Measurements from ENCODE around the gene PLAC1. TPM values are rescaled to one million over a fixed set of nuclear protein-coding genes. Genes with fewer than 3 reads are reported as not detected.

Gene PLAC1
- 0.37 and 0.41 TPM in 2 replicates for polyA plus RNA-seq (2013)

GRCh38 chrX:134658002-134658759 is at the start of gene PLAC1:
Gene PLAC1 (minus strand): TSS chrX:134658471. CDS start chrX:134566682, 91,789 bp downstream.
- Histone ChIP-seq H4K8ac (ENCODE audit: low read depth, low read length) (no peak within 1 kb of the TSS), H2BK120ac (ENCODE audit: insufficient read depth, low read length, poor library complexity) (peak within 1 kb of the TSS; percentile 51), H3K23ac (ENCODE audit: low read length) (no peak within 1 kb of the TSS), H3K4ac (ENCODE audit: low read depth, low read length) (no peak within 1 kb of the TSS), H3K27ac (ENCODE audit: low read depth, low read length) (no peak within 1 kb of the TSS), H3K4me1 (ENCODE audit: control insufficient read depth in 1 of 2, insufficient read depth in 2 of 2, low read length in 2 of 2) (peaks cover 2% of the 10 kb centered on the region in 2 experiments), H3K79me1 (ENCODE audit: low read length) (peaks cover 1% of the 10 kb centered on the region), H2AFZ (ENCODE audit: insufficient read depth, low read length, poor library complexity) (no peak within 1 kb of the TSS), H3K36me3 (ENCODE audit: control insufficient read depth in 1 of 2, insufficient read depth in 2 of 2, low read length in 2 of 2) (no peaks in the 10 kb centered on the region), H3K27me3 (ENCODE audit: insufficient read depth, low read length) (no peaks in the 10 kb centered on the region), H3K14ac (ENCODE audit: low read length) (no peak within 1 kb of the TSS), H4K91ac (ENCODE audit: low read depth, low read length) (no peak within 1 kb of the TSS), H2BK12ac (ENCODE audit: low read length) (peak within 1 kb of the TSS; percentile 5), H3K9ac (ENCODE audit: low read length) (no peak within 1 kb of the TSS), H4K12ac (ENCODE audit: low read depth, low read length) (no peak within 1 kb of the TSS), H3K9me3 (ENCODE audit: insufficient read depth, low read depth, low read length) (no peaks in the 10 kb centered on the region), H2AK5ac (ENCODE audit: low read length) (no peak within 1 kb of the TSS), H3K4me2 (ENCODE audit: low read length) (no peak within 1 kb of the TSS), H3K4me3 (ENCODE audit: low read depth, low read length) (no peak within 1 kb of the TSS), H3K18ac (ENCODE audit: low read length) (no peak within 1 kb of the TSS), H2BK5ac (ENCODE audit: low read depth, low read length, poor library complexity) (no peak within 1 kb of the TSS), H3K79me2 (ENCODE audit: control insufficient read depth, insufficient read depth, low read length, poor library complexity) (no peaks in the 10 kb centered on the region)
- no CpG with 5 or more reads among the region's 5 CpGs for WGBS (ENCODE audit: extremely low coverage, insufficient coverage, insufficient read length)
- peak; percentile 48 to 75 for DNase-seq

- Histone ChIP-seq H2BK5ac (ENCODE audit: low read depth, low read length, poor library complexity) (no peak overlapping the region), H3K27ac (ENCODE audit: low read depth, low read length) (no peak overlapping the region), H3K36me3 (ENCODE audit: control insufficient read depth in 1 of 2, insufficient read depth in 2 of 2, low read length in 2 of 2) (no peaks in the 10 kb centered on the region), H3K9me3 (ENCODE audit: insufficient read depth, low read depth, low read length) (no peaks in the 10 kb centered on the region), H3K14ac (ENCODE audit: low read length) (no peak overlapping the region), H3K79me2 (ENCODE audit: control insufficient read depth, insufficient read depth, low read length, poor library complexity) (no peaks in the 10 kb centered on the region), H3K4me3 (ENCODE audit: low read depth, low read length) (no peak overlapping the region), H4K8ac (ENCODE audit: low read depth, low read length) (no peak overlapping the region), H4K91ac (ENCODE audit: low read depth, low read length) (no peak overlapping the region), H4K12ac (ENCODE audit: low read depth, low read length) (no peak overlapping the region), H3K27me3 (ENCODE audit: insufficient read depth, low read length) (no peaks in the 10 kb centered on the region), H3K9ac (ENCODE audit: low read length) (no peak overlapping the region), H3K4ac (ENCODE audit: low read depth, low read length) (no peak overlapping the region), H3K4me1 (ENCODE audit: control insufficient read depth in 1 of 2, insufficient read depth in 2 of 2, low read length in 2 of 2) (no peaks in the 10 kb centered on the region), H3K79me1 (ENCODE audit: low read length) (no peaks in the 10 kb centered on the region), H3K4me2 (ENCODE audit: low read length) (no peak overlapping the region), H3K23ac (ENCODE audit: low read length) (no peak overlapping the region), H2BK12ac (ENCODE audit: low read length) (no peak overlapping the region), H2AFZ (ENCODE audit: insufficient read depth, low read length, poor library complexity) (no peak overlapping the region), H3K18ac (ENCODE audit: low read length) (no peak overlapping the region), H2BK120ac (ENCODE audit: insufficient read depth, low read length, poor library complexity) (no peak overlapping the region), H2AK5ac (ENCODE audit: low read length) (no peak overlapping the region)
- no peak for DNase-seq
- no CpG with 5 or more reads among the region's 5 CpGs for WGBS (ENCODE audit: extremely low coverage, insufficient coverage, insufficient read length)
These were observed 47.9 kb upstream of the PLAC1 start for GRCh38 chrX:134706138-134706537.

GRCh38 chrX:134695999-134696398 is 37.7 kb upstream of the PLAC1 start:
- no peak overlapping the region for H3K27ac ChIP-seq (ENCODE audit: low read depth, low read length)
- H4K8ac ChIP-seq (ENCODE audit: low read depth, low read length): no peak overlapping the region
- peaks cover 2 to 3% of the 10 kb centered on the region in 2 experiments for H3K4me1 ChIP-seq (ENCODE audit: control insufficient read depth in 1 of 2, insufficient read depth in 2 of 2, low read length in 2 of 2)
- no peak overlapping the region for H3K4ac ChIP-seq (ENCODE audit: low read depth, low read length)
- H2BK5ac ChIP-seq (ENCODE audit: low read depth, low read length, poor library complexity): no peak overlapping the region
- H3K18ac ChIP-seq (ENCODE audit: low read length): no peak overlapping the region
- no peak overlapping the region for H2AK5ac ChIP-seq (ENCODE audit: low read length)
- H3K36me3 ChIP-seq (ENCODE audit: control insufficient read depth in 1 of 2, insufficient read depth in 2 of 2, low read length in 2 of 2): no peaks in the 10 kb centered on the region
- no peak overlapping the region for H3K14ac ChIP-seq (ENCODE audit: low read length)
- no CpG with 5 or more reads among the region's 1 CpG for WGBS (ENCODE audit: extremely low coverage, insufficient coverage, insufficient read length)
- H3K79me2 ChIP-seq (ENCODE audit: control insufficient read depth, insufficient read depth, low read length, poor library complexity): no peaks in the 10 kb centered on the region
- H2AFZ ChIP-seq (ENCODE audit: insufficient read depth, low read length, poor library complexity): no peak overlapping the region
- H2BK12ac ChIP-seq (ENCODE audit: low read length): no peak overlapping the region
- H3K4me2 ChIP-seq (ENCODE audit: low read length): no peak overlapping the region
- no peaks in the 10 kb centered on the region for H3K9me3 ChIP-seq (ENCODE audit: insufficient read depth, low read depth, low read length)
- no peak overlapping the region for H4K12ac ChIP-seq (ENCODE audit: low read depth, low read length)
- peak in 1 of 2 donors; percentile 19 for DNase-seq
- H3K27me3 ChIP-seq (ENCODE audit: insufficient read depth, low read length): no peaks in the 10 kb centered on the region
- H3K9ac ChIP-seq (ENCODE audit: low read length): no peak overlapping the region
- H3K4me3 ChIP-seq (ENCODE audit: low read depth, low read length): no peak overlapping the region
- H3K79me1 ChIP-seq (ENCODE audit: low read length): no peaks in the 10 kb centered on the region
- H2BK120ac ChIP-seq (ENCODE audit: insufficient read depth, low read length, poor library complexity): no peak overlapping the region
- no peak overlapping the region for H4K91ac ChIP-seq (ENCODE audit: low read depth, low read length)
- no peak overlapping the region for H3K23ac ChIP-seq (ENCODE audit: low read length)

- peaks cover 2 to 3% of the 10 kb centered on the region in 2 experiments for H3K4me1 ChIP-seq (ENCODE audit: control insufficient read depth in 1 of 2, insufficient read depth in 2 of 2, low read length in 2 of 2)
- H4K8ac ChIP-seq (ENCODE audit: low read depth, low read length): no peak overlapping the region
- no peak overlapping the region for H3K23ac ChIP-seq (ENCODE audit: low read length)
- no peak overlapping the region for H3K14ac ChIP-seq (ENCODE audit: low read length)
- no peaks in the 10 kb centered on the region for H3K79me1 ChIP-seq (ENCODE audit: low read length)
- DNase-seq: peak; percentile 51 to 77
- H2BK5ac ChIP-seq (ENCODE audit: low read depth, low read length, poor library complexity): no peak overlapping the region
- H2AK5ac ChIP-seq (ENCODE audit: low read length): no peak overlapping the region
- H3K9me3 ChIP-seq (ENCODE audit: insufficient read depth, low read depth, low read length): no peaks in the 10 kb centered on the region
- H3K79me2 ChIP-seq (ENCODE audit: control insufficient read depth, insufficient read depth, low read length, poor library complexity): no peaks in the 10 kb centered on the region
- H3K4me3 ChIP-seq (ENCODE audit: low read depth, low read length): no peak overlapping the region
- no peak overlapping the region for H3K4me2 ChIP-seq (ENCODE audit: low read length)
- H3K36me3 ChIP-seq (ENCODE audit: control insufficient read depth in 1 of 2, insufficient read depth in 2 of 2, low read length in 2 of 2): no peaks in the 10 kb centered on the region
- H2BK120ac ChIP-seq (ENCODE audit: insufficient read depth, low read length, poor library complexity): no peak overlapping the region
- no peak overlapping the region for H3K27ac ChIP-seq (ENCODE audit: low read depth, low read length)
- no peak overlapping the region for H4K12ac ChIP-seq (ENCODE audit: low read depth, low read length)
- H4K91ac ChIP-seq (ENCODE audit: low read depth, low read length): no peak overlapping the region
- no peaks in the 10 kb centered on the region for H3K27me3 ChIP-seq (ENCODE audit: insufficient read depth, low read length)
- no CpG with 5 or more reads among the region's 5 CpGs for WGBS (ENCODE audit: extremely low coverage, insufficient coverage, insufficient read length)
- H3K18ac ChIP-seq (ENCODE audit: low read length): no peak overlapping the region
- no peak overlapping the region for H3K9ac ChIP-seq (ENCODE audit: low read length)
- no peak overlapping the region for H3K4ac ChIP-seq (ENCODE audit: low read depth, low read length)
- no peak overlapping the region for H2BK12ac ChIP-seq (ENCODE audit: low read length)
- no peak overlapping the region for H2AFZ ChIP-seq (ENCODE audit: insufficient read depth, low read length, poor library complexity)
These were observed 36.4 kb upstream of the PLAC1 start for GRCh38 chrX:134694333-134695322.

Measured in trophoblast cell (in vitro differentiated cells and primary cell).